NCI-H2107 (cell line): ENCODE measurements around the gene KHSRP.
"Not testable (repeated sequence)": the region's sequence is repeated elsewhere in the genome, so short reads cannot be mapped to it uniquely, and the experiment has no call there.

ENCODE experiments used
- DNase-seq: peaks from one replicate; lab custom pipeline; 2025; lab: John Stamatoyannopoulos, UW

KHSRP gene

DNA sequence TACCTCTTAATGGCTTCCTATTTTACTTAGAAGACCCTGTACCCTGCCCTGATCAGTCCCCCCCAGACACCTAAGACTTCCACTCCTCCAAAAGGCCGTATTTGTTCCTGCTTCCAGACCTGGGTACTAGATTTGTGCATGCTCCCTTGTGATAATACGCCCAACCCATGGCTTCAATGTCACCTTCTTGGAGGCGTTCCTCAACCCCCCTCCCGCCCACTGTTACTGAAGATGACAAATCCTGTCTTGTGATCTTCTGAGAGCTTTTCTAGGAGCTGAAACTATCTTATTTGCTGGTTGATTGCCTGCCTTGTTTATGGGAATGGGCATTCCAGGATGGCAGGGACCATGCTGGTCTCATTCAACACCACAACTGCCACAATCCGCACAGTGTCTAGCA lies 25.6 kb upstream of the KHSRP start:
- no peak for DNase-seq

GRCh38 chr19:6448045-6448444 lies 23.4 kb upstream of the KHSRP start:
- DNase-seq, result no peak

- no peak for DNase-seq
Measured at GRCh38 chr19:6446452-6446851, 21.8 kb upstream of the KHSRP start.

GRCh38 chr19:6443986-6444385 lies 19.4 kb upstream of the KHSRP start:
- no peak for DNase-seq

DNA sequence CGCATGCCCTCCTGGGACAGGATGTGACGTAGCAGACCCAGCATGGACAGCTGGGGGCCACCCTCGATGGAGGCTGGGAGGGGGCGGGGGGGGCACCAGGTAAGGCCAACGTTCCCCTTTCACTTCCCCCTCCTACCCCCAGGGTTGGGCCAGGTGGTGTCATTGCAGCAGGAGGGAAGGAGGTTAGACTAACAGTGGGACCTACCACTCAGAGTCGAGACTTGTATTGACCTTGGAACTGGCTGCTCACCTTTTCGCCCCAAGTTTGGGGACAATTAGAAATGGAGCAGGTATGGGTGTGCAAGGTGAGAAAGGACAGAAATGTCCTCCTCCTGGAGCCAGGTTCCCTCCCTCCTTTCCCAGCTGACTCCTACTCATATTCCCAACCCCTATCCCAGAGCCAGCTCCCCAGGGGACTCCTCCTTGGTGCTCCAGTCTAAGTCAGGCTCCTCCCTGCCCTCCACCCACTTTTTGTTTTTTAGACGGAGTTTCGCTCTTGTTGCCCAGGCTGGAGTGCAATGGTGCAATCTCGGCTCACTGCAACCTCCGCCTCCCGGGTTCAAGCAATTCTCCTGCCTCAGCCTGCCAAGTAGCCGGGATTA lies 17.6 kb upstream of the KHSRP start:
- DNase-seq, result no peak

- no peak for DNase-seq
Measured at GRCh38 chr19:6440905-6441304, 16.3 kb upstream of the KHSRP start.

DNA sequence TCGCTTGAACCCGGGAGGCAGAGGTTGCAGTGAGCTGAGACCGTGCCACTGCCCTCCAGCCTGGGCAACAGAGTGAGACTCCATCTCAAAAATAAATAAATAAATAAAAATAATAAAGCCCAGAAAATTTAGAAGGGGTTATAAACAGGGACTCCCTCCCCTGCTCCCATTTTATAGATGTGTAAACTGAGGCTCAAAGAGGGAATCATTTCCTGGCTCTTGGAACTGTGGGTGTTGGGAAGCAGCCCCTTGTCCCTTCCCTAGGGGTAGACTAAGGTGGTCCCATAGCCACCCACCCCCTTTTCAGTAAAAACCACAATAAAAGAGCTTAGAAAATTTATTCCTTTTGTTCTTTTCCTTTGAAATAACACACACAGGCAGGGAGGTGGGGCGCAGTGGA lies 15.1 kb upstream of the KHSRP start:
- DNase-seq, result no peak

GRCh38 chr19:6433663-6434062 lies 9.1 kb upstream of the KHSRP start, which contains the start of gene SLC25A41:
SLC25A41 (minus strand) TSS chr19:6433763; CDS start chr19:6433693, 70 bp downstream.
- DNase-seq, result no peak

GRCh38 chr19:6433165-6433564 lies 8.6 kb upstream of the KHSRP start:
- no peak for DNase-seq

DNA sequence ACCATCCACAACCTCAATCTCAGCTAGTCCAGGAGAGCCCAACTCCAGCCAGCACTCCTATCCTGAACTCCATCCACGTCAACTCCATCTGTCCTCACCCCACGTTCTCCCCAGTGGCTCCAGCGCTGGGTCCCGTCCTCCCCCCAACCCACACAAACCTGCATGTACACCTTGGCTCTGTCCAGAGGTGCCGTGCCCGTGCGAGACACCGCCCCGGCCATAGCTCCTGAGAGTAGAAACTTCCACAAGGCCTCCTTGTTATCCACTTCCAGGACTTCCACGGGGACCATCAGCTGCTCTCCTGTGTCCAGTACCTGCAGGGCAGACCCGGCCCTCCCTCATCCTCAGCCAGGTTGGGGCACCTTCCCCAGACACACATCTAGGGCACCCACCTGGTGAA lies 7.3 kb upstream of the KHSRP start:
- no peak for DNase-seq

DNA sequence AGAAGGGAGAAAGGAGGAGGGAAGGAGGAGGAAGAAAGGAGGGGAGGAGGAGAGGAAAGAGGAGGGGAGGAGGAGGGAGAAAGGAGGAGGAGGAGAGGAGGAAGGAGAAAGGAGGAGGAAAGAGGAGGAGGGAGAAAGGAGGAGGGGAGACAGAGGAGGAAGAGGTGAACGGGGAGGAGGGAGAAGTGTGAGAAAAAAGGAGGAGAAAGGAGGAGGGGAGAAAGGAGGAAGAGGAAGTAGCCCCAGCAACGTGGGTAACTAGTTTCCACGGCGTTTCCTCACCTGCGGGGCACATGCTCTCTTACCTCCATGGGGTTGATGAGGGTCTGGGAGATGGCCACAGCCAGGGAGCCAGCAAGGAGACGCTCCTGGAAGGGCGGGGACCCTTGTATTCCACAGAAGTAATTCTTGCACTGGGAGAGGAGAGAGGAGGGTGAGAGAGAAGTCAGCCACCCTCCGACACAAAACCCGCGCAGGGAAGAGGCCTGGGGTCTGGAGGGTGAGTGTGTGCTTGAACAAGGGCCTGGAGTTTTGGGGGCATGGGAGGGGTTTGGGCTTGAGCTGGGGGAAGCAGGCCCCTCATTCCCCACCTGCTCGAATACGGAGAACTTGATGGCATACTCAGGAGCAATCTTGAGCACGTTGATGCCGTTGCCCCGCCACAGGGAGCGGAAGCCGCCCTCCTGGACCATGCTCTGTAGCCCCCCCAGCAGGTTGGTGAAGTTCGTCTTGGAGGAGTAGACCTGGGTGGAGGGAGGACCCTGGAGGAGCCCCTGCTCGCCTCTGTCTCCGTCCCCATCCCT lies 5.0 kb upstream of the KHSRP start:
- DNase-seq, result no peak

GRCh38 chr19:6428692-6429418 lies 4.2 kb upstream of the KHSRP start:
- not testable (repeated sequence) for DNase-seq

DNA sequence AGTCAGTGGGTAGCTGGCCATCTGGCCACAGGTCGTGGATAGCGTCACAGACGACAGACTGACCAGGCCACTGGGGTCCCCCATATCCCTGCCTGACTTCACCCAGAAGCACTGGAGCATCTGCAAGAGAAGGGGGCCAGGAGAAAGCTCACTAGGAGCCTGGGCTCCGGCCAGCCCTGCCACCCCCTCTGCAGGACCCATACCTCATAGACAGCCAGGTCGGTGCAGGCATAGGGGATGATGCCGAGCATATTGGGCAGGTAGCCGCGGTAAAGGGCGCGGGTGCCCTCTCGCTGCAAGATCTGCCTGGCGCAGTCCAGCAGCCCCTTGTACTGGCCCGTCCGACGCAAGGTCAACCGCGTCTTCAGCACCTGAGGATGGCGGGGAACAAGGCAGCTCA lies 2.5 kb upstream of the KHSRP start:
- no peak for DNase-seq

DNA sequence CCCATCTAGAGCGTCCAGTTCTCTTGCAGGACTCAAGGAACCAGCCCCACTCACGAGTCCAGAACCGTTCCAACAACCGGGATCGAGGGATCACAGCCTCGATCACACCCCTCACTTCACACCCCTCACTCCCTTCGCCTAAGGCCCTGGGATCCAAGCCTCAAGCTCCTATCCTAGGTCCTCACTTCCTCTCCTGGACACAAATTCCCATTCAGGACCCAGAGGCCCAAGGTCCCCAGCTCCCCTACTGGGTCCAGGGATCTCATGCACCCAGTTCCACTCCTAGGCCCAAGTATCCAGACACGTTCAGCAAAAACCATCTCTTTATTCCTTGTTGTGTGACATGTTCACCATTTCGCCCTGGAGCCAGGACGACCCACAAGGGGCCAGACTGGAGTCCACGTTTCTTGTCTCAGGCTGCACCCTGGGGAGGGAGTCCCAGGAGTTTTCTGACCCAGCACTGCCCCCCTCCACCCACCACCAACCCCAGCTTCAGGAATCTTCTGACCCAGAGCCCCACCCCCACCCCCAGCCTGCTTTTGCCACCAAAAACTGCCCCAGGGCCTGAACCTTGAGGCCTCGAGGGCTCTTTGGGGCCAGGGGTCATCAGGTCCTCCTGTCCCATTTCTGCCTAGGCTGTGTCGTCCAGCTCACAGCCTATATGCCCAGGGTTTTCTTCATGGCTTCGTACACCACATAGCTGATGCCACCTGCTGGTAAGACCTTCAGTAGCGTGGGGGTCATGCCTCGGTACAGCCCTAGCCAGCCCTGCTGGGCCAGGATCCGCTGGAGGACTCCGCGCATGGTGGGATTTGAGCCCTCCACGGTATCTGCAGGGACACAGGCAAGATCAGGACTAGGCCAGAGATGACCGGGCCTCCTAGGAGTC lies 1.4 kb upstream of the KHSRP start:
- no peak for DNase-seq

GRCh38 chr19:6424939-6425731 lies 524 bp upstream of the KHSRP start:
- DNase-seq, result peak; percentile 98

GRCh38 chr19:6423499-6424194 lies 964 bp downstream of the KHSRP start:
- DNase-seq, result no peak

DNA sequence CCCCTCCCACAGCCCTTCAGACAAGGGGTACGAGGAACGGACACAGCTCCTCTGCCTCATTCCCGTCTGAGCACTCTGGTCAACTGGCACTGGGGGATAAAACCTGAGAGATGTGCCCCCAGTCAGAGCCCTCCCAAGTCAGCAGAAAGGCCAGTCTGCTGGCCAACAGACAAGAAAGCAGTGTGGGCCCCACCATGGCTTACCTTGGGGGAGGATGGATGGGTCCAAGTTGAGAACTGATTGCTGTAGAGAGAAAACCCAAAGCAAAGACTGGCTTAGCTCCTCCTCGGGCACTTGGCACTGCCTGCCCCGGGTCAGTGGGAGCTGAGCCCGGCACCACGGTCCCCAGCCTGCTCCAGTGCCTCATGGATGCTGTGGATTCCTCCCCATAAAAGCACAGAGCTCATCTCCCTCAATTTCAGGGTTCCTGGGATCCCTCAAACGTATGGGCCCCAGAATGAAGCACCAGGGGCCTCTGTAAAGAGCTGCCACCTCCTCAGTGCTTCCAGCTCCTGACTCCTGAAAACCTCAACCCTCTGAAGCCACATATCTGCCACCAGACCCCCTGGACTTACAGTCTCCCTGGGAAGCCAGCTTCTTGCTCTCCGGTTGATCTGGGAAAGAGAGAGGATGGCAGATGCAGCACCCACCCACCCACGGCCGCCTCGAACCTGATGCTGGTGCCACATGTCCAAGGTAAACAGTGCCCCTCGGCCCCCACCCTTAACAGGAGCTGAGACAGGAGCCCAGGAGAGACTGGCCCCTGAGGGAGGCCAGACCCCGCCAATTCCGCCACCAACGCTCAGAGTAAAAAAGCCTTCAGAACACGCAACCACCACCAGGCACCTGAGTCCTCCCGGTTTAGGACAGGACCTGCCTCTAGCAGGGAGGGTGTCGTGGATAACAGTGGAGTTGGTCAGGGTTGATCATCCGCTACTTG lies 3.3 kb downstream of the KHSRP start:
- DNase-seq, result no peak

DNA sequence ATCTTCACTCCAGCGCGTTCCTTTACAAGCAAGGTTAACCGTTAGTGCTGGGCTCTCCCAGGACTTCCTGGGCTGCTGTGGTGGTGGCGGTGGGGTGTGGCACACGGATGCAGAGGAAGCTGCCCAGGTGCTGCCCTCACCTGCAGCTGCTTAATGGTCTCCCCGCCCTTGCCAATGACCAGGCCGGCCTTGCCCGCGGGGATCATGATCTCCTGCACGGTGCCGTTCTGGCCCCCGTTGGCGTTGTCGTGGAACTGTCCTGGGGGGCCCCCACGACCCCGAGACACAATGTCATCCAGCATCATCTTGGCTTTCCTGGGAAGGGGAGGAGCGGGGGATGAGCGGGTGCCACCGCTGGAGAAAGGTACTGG lies 6.1 kb downstream of the KHSRP start:
- no peak for DNase-seq
